NCI-H2107 treated with DMSO at 0.1 percent for 48 hours (cell line): Measurements from ENCODE around the gene RCBTB1.
"Not testable (repeated sequence)": the region's sequence is repeated elsewhere in the genome, so short reads cannot be mapped to it uniquely, and the experiment has no call there.

Experiments
- DNase-seq: peaks from one replicate; lab custom pipeline; 2025; ENCODE audit not compliant: unreplicated experiment; lab: John Stamatoyannopoulos, UW

The RCBTB1 gene

GRCh38 chr13:49606747-49607648, 21.6 kb upstream of the RCBTB1 start:
- DNase-seq, result peak; percentile 89

- no peak for DNase-seq
Measured at GRCh38 chr13:49604570-49604969, 19.2 kb upstream of the RCBTB1 start.

GRCh38 chr13:49602615-49603014, 17.3 kb upstream of the RCBTB1 start:
- DNase-seq, result not testable (repeated sequence)

GRCh38 chr13:49602005-49602404, 16.6 kb upstream of the RCBTB1 start:
- no peak for DNase-seq

GRCh38 chr13:49597043-49597641, 11.8 kb upstream of the RCBTB1 start:
- DNase-seq, result no peak

GRCh38 chr13:49596221-49596620, 10.9 kb upstream of the RCBTB1 start:
- DNase-seq, result no peak

- no peak for DNase-seq
Measured at GRCh38 chr13:49594576-49594975, 9.2 kb upstream of the RCBTB1 start.

GRCh38 chr13:49593876-49594275, 8.5 kb upstream of the RCBTB1 start:
- DNase-seq, result not testable (repeated sequence)

- DNase-seq, result not testable (repeated sequence)
Measured at GRCh38 chr13:49590714-49591113, 5.4 kb upstream of the RCBTB1 start.

GRCh38 chr13:49587311-49587847, 2.0 kb upstream of the RCBTB1 start:
- no peak for DNase-seq

GRCh38 chr13:49586717-49587116, 1.4 kb upstream of the RCBTB1 start:
- no peak for DNase-seq

GRCh38 chr13:49584771-49585182, 581 bp downstream of the RCBTB1 start:
- DNase-seq, result peak; percentile 26

GRCh38 chr13:49580980-49581680, 4.2 kb downstream of the RCBTB1 start:
- DNase-seq, result no peak

GRCh38 chr13:49579501-49579900, 5.9 kb downstream of the RCBTB1 start:
- DNase-seq, result no peak

- DNase-seq, result no peak
Measured at GRCh38 chr13:49571299-49572240, 13.8 kb downstream of the RCBTB1 start.

GRCh38 chr13:49569993-49570689, 15.2 kb downstream of the RCBTB1 start:
- DNase-seq, result no peak

GRCh38 chr13:49567491-49567890, 17.9 kb downstream of the RCBTB1 start:
- no peak for DNase-seq

- no peak for DNase-seq
Measured at GRCh38 chr13:49566461-49566860, 18.9 kb downstream of the RCBTB1 start.

- DNase-seq, result not testable (repeated sequence)
Measured at GRCh38 chr13:49565461-49565860, 19.9 kb downstream of the RCBTB1 start.

- no peak for DNase-seq
Measured at GRCh38 chr13:49563516-49563915, 21.8 kb downstream of the RCBTB1 start.
